SKM-1 (cell line): ENCODE measurements around the gene GARNL3.

Source experiments
- DNase-seq: peaks from one replicate; lab custom pipeline; 2025; ENCODE audit not compliant: unreplicated experiment; lab: John Stamatoyannopoulos, UW

Gene GARNL3

GRCh38 chr9:127344368-127345000 lies 79.9 kb downstream of the GARNL3 start:
- no peak for DNase-seq

GRCh38 chr9:127345566-127345965 lies 81.0 kb downstream of the GARNL3 start:
- DNase-seq, result no peak

- DNase-seq, result no peak
Measured at GRCh38 chr9:127346584-127346983, 82.0 kb downstream of the GARNL3 start.

GRCh38 chr9:127347831-127348776 lies 83.5 kb downstream of the GARNL3 start:
- no peak for DNase-seq

GRCh38 chr9:127349483-127350113 lies 85.0 kb downstream of the GARNL3 start:
- no peak for DNase-seq

GRCh38 chr9:127351182-127352166 lies 86.9 kb downstream of the GARNL3 start:
- DNase-seq, result no peak

GRCh38 chr9:127353882-127354281 lies 89.3 kb downstream of the GARNL3 start:
- DNase-seq, result no peak

- DNase-seq, result no peak
Measured at GRCh38 chr9:127356906-127357305, 92.3 kb downstream of the GARNL3 start.

GRCh38 chr9:127358023-127358535 lies 93.5 kb downstream of the GARNL3 start:
- no peak for DNase-seq

GRCh38 chr9:127358770-127359169 lies 94.2 kb downstream of the GARNL3 start:
- no peak for DNase-seq

GRCh38 chr9:127360250-127360649 lies 95.7 kb downstream of the GARNL3 start:
- DNase-seq, result no peak

- no peak for DNase-seq
Measured at GRCh38 chr9:127360829-127361228, 96.3 kb downstream of the GARNL3 start.

- no peak for DNase-seq
Measured at GRCh38 chr9:127361561-127361960, 97.0 kb downstream of the GARNL3 start.

GRCh38 chr9:127362829-127363228 lies 98.3 kb downstream of the GARNL3 start:
- no peak for DNase-seq

- no peak for DNase-seq
Measured at GRCh38 chr9:127365461-127365860, 100.9 kb downstream of the GARNL3 start.

GRCh38 chr9:127366594-127366993 lies 102.0 kb downstream of the GARNL3 start:
- no peak for DNase-seq

GRCh38 chr9:127368852-127369402 lies 104.4 kb downstream of the GARNL3 start:
- no peak for DNase-seq

GRCh38 chr9:127369428-127369827 lies 104.9 kb downstream of the GARNL3 start:
- DNase-seq, result no peak

GRCh38 chr9:127370147-127370579 lies 105.6 kb downstream of the GARNL3 start:
- no peak for DNase-seq
